Endothelial cell (in vitro differentiated cells): Measurements from ENCODE around the gene ACSS1. TPM values are rescaled to one million over a fixed set of nuclear protein-coding genes. Genes with fewer than 3 reads are reported as not detected.

Source experiments
- DNase-seq: peaks from one replicate; pipeline ENCODE4 v3.0.0; 2021; ENCODE audit warnings: low spot score
- H3K27ac Mint-ChIP-seq: one replicate; pipeline ENCODE4 v1.8.0; 2021; ENCODE audit warnings: mixed read lengths, inconsistent platforms; ENCODE audit not compliant: unreplicated experiment
- H3K27me3 Mint-ChIP-seq: one replicate; pipeline ENCODE4 v1.8.0; 2021; ENCODE audit warnings: mild to moderate bottlenecking, moderate library complexity, mixed read lengths, inconsistent platforms; ENCODE audit not compliant: unreplicated experiment
- H3K36me3 Mint-ChIP-seq: one replicate; pipeline ENCODE4 v1.8.0; 2021; ENCODE audit warnings: mild to moderate bottlenecking, low read depth, mixed read lengths, inconsistent platforms; ENCODE audit not compliant: unreplicated experiment
- H3K4me1 Mint-ChIP-seq: one replicate; pipeline ENCODE4 v1.8.0; 2021; ENCODE audit warnings: mild to moderate bottlenecking, mixed read lengths, inconsistent platforms; ENCODE audit not compliant: unreplicated experiment
- H3K4me3 Mint-ChIP-seq: one replicate; pipeline ENCODE4 v1.8.0; 2021; ENCODE audit warnings: mild to moderate bottlenecking, mixed read lengths, inconsistent platforms; ENCODE audit not compliant: unreplicated experiment
- H3K9me3 Mint-ChIP-seq: one replicate; pipeline ENCODE4 v1.8.0; 2021; ENCODE audit warnings: mixed read lengths, inconsistent platforms; ENCODE audit not compliant: unreplicated experiment
- CTCF ChIP-seq: fragments of 200-600 bp; sonication (generic); IDR thresholded peaks from one replicate; pipeline ENCODE4 v1.5.0; 2021; ENCODE audit warnings: antibody characterized with exemption; ENCODE audit not compliant: unreplicated experiment
- total RNA-seq: library from RNA; stranded (reverse); fragmentation: NEBNext Ultra II Directional; extraction: Animal tissue kit (Norgen Biotek cat#: 25700); gene quantifications from one replicate; pipeline ENCODE4 v1.2.1, GENCODE V29; 2021; ENCODE audit not compliant: unreplicated experiment

The ACSS1 gene
- total RNA-seq, 1 donor from 2014 or later: 15.5 TPM

- DNase-seq: no peak
- Mint-ChIP-seq H3K36me3 (no peaks in the 10 kb centered on the region), H3K9me3 (no peaks in the 10 kb centered on the region), H3K27ac (no peak overlapping the region), H3K4me1 (peaks cover 4% of the 10 kb centered on the region), H3K4me3 (no peak overlapping the region), H3K27me3 (peaks cover 15% of the 10 kb centered on the region)
- TF ChIP-seq CTCF: no peak
Measured at GRCh38 chr20:25087186-25087929, 29.4 kb upstream of the ACSS1 start.

GRCh38 chr20:25085756-25086495 is 28.0 kb upstream of the ACSS1 start:
- peaks cover 16% of the 10 kb centered on the region for H3K27me3 Mint-ChIP-seq
- no peaks in the 10 kb centered on the region for H3K36me3 Mint-ChIP-seq
- no peak overlapping the region for H3K27ac Mint-ChIP-seq
- DNase-seq: no peak
- H3K9me3 Mint-ChIP-seq: no peaks in the 10 kb centered on the region
- no peak overlapping the region for H3K4me3 Mint-ChIP-seq
- peaks cover 5% of the 10 kb centered on the region for H3K4me1 Mint-ChIP-seq
- no peak for TF ChIP-seq CTCF

GRCh38 chr20:25084626-25085187 is 26.8 kb upstream of the ACSS1 start:
- no peaks in the 10 kb centered on the region for H3K9me3 Mint-ChIP-seq
- DNase-seq: no peak
- peaks cover 5% of the 10 kb centered on the region for H3K4me1 Mint-ChIP-seq
- no peak overlapping the region for H3K4me3 Mint-ChIP-seq
- no peaks in the 10 kb centered on the region for H3K36me3 Mint-ChIP-seq
- no peak overlapping the region for H3K27ac Mint-ChIP-seq
- TF ChIP-seq CTCF: no peak
- H3K27me3 Mint-ChIP-seq: peaks cover 22% of the 10 kb centered on the region

- H3K27ac Mint-ChIP-seq: no peak overlapping the region
- DNase-seq: no peak
- H3K27me3 Mint-ChIP-seq: peaks cover 22% of the 10 kb centered on the region
- no peak for TF ChIP-seq CTCF
- H3K9me3 Mint-ChIP-seq: no peaks in the 10 kb centered on the region
- peaks cover 5% of the 10 kb centered on the region for H3K4me1 Mint-ChIP-seq
- no peak overlapping the region for H3K4me3 Mint-ChIP-seq
- H3K36me3 Mint-ChIP-seq: no peaks in the 10 kb centered on the region
Measured at GRCh38 chr20:25083773-25084625, 26.1 kb upstream of the ACSS1 start.
